GM21576 (cell line): ENCODE data around the gene CHAF1A.
A peak's percentile ranks its signal among the peaks of the same experiment; 100 is the strongest.

Source experiments
- ATAC-seq: cut with Tn5 transposase; IDR thresholded peaks from one replicate; pipeline ENCODE4 v1.9.1; 2021; ENCODE audit warnings: mild to moderate bottlenecking, moderate library complexity; ENCODE audit not compliant: unreplicated experiment

CHAF1A gene

GRCh38 chr19:4365791-4366665 is 36.4 kb upstream of the CHAF1A start:
- ATAC-seq: no peak

- ATAC-seq: no peak
These were observed 35.6 kb upstream of the CHAF1A start for GRCh38 chr19:4366666-4367335.

GRCh38 chr19:4367336-4367723 is 35.1 kb upstream of the CHAF1A start:
- ATAC-seq: no peak

- ATAC-seq: no peak
These were observed 34.7 kb upstream of the CHAF1A start for GRCh38 chr19:4367781-4368127.

GRCh38 chr19:4368128-4368820 is 34.2 kb upstream of the CHAF1A start:
- no peak for ATAC-seq

GRCh38 chr19:4369109-4369887 is 33.1 kb upstream of the CHAF1A start:
- peak; percentile 38 for ATAC-seq

- no peak for ATAC-seq
These were observed 32.6 kb upstream of the CHAF1A start for GRCh38 chr19:4369888-4370260.

- ATAC-seq: no peak
These were observed 31.9 kb upstream of the CHAF1A start for GRCh38 chr19:4370418-4371041.

GRCh38 chr19:4371247-4372164 is 30.9 kb upstream of the CHAF1A start:
- no peak for ATAC-seq

GRCh38 chr19:4372165-4373012 is 30.1 kb upstream of the CHAF1A start:
- no peak for ATAC-seq

GRCh38 chr19:4373013-4373367 is 29.4 kb upstream of the CHAF1A start:
- no peak for ATAC-seq

- ATAC-seq: no peak
These were observed 28.6 kb upstream of the CHAF1A start for GRCh38 chr19:4373601-4374497.

- no peak for ATAC-seq
These were observed 27.8 kb upstream of the CHAF1A start for GRCh38 chr19:4374498-4375163.

GRCh38 chr19:4375164-4376027 is 27.0 kb upstream of the CHAF1A start:
- ATAC-seq: peak; percentile 34

- peak; percentile 8 for ATAC-seq
These were observed 26.3 kb upstream of the CHAF1A start for GRCh38 chr19:4376028-4376670.

GRCh38 chr19:4376671-4376990 is 25.8 kb upstream of the CHAF1A start:
- ATAC-seq: no peak
